MG63 (cell line): ENCODE measurements around the gene GKN1. TPM values are rescaled to one million over a fixed set of nuclear protein-coding genes. Genes with fewer than 3 reads are reported as not detected.
A peak's percentile ranks its signal among the peaks of the same experiment; 100 is the strongest.
"Not testable (repeated sequence)": the region's sequence is repeated elsewhere in the genome, so short reads cannot be mapped to it uniquely, and the experiment has no call there.

Experiments
- DNase-seq: peaks from one replicate; pipeline ENCODE4 v3.0.0-alpha.2; 2020
- H3K27me3 ChIP-seq: fragments of 250-450 bp; sonication (Bioruptor Pico); 2 replicates; pipeline ENCODE4 v1.5.1; 2020; ENCODE audit warnings: mild to moderate bottlenecking, moderate library complexity
- H3K36me3 ChIP-seq: fragments of 250-450 bp; sonication (Bioruptor Pico); 2 replicates; pipeline ENCODE4 v1.5.1; 2020; ENCODE audit warnings: mild to moderate bottlenecking, moderate library complexity
- H3K4me3 ChIP-seq: fragments of 250-450 bp; sonication (Bioruptor Pico); 2 replicates; pipeline ENCODE4 v1.5.1; 2020; ENCODE audit warnings: mild to moderate bottlenecking, moderate library complexity
- H3K9me3 ChIP-seq: fragments of 250-450 bp; sonication (Bioruptor Pico); 2 replicates; pipeline ENCODE4 v1.5.1; 2020; ENCODE audit warnings: mild to moderate bottlenecking, moderate library complexity
- total RNA-seq: library from RNA; depleted of rRNA; stranded (reverse); fragments of >200 nt; shearing (Covaris generic); gene quantifications from 2 replicates; pipeline ENCODE4 v1.2.3, GENCODE V29; 2014; ENCODE audit warnings: low replicate concordance

Gene GKN1
- total RNA-seq, 1 experiment from 2014 or later, result not detected

DNA sequence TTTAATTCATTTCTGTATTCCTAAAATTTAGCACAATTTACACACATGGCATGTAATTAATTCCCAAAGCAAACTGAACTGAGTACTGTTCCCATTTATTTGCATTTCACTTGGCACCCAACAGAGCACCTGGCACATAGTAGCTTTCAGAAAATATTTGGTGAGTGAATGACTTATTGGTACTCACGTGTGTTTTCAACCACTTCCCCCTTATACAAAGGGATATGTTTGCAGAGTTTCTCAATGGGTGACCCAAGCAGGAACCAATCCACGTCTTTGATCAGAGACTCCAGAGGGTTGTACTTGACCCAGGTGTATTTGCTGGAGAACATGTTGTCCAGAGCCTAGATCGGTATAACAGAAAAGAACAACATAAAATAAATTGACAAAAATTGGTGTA, 28.3 kb upstream of the GKN1 start:
- Histone ChIP-seq H3K27me3 (no peaks in the 10 kb centered on the region), H3K9me3 (peaks cover 4% of the 10 kb centered on the region; the same call in 1 of the 2 replicates), H3K36me3 (no peaks in the 10 kb centered on the region), H3K4me3 (no peak overlapping the region)
- no peak for DNase-seq

DNA sequence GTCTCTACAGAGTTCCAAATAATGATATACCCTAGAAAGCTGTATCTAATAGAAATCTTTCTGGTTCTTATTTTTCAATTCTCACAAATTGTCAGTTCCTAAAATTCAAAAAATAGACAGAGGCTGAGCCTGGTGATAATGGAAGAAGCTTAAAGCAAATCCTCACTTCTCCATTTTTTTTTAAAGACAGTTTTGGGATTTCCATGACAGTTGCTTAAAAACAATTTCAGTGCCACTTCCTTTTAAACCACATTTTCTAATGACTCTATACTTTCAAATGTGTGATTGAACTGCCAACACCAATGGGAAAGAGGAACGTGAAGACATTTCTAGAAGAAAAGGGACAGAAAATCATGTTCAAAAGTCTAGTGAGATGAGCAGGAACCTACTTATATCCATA, 25.7 kb upstream of the GKN1 start:
- Histone ChIP-seq H3K36me3 (no peaks in the 10 kb centered on the region), H3K4me3 (no peak overlapping the region), H3K9me3 (no peaks in the 10 kb centered on the region), H3K27me3 (no peaks in the 10 kb centered on the region)
- DNase-seq, result no peak

DNA sequence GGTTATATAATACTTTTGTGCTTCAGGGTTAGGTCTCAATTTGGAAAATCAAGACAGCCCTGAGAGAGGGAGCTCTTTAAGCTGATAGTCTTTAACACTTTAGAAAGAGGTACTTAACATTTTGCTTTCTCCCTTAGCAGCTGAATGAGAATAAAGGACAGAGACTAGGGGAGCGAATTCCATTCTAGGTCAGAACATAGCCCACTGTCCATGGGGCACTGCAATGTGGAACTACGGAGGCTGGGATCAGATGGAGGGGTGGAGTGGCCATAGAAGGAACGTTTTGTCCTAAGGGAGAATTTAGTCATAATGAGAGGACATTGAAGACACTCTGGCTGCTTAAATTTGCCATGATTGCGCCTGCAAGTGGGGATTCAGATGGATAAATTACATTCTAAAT, 22.5 kb upstream of the GKN1 start:
- H3K9me3 ChIP-seq, result no peaks in the 10 kb centered on the region
- H3K4me3 ChIP-seq, result no peak overlapping the region
- DNase-seq, result no peak
- no peaks in the 10 kb centered on the region for H3K27me3 ChIP-seq
- no peaks in the 10 kb centered on the region for H3K36me3 ChIP-seq

DNA sequence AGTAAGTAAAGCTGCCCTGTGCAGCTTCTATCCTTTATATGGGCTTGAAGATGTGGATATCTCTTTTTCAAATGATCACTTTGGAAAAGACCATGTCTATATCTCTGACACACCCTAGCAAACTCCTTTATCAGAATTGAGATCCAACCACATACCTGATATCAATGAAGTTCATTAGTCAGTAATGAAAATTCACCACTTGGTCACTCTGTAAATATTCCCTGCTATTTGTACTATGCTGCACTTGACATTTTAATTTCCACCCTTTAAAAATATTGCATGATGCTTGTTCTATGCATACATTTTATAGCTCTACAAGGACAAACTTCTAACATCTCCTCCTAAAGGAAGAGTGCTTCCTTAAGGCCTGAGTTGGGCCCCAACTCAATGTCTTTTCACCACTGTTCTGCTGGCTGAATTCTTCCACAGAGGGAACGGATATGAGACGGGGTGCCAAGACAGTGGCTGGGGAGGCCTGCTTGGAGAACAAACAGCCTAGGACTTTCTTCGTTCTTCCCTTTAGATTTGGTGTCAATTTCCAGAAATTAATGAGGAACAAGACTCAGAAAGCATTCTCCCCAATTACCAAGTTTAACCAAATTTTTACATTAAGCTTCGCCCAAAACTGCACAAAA, 21.4 kb upstream of the GKN1 start, which contains the start of gene GKN2:
TSS of gene GKN2 (minus strand) at position 7 of the 635 bp plus-strand sequence. CDS start 32 bp downstream, outside the sequence.
- no peaks in the 10 kb centered on the region for H3K9me3 ChIP-seq
- no peak within 1 kb of the TSS for H3K4me3 ChIP-seq
- no peaks in the 10 kb centered on the region for H3K27me3 ChIP-seq
- no peak for DNase-seq
- no peaks in the 10 kb centered on the region for H3K36me3 ChIP-seq

DNA sequence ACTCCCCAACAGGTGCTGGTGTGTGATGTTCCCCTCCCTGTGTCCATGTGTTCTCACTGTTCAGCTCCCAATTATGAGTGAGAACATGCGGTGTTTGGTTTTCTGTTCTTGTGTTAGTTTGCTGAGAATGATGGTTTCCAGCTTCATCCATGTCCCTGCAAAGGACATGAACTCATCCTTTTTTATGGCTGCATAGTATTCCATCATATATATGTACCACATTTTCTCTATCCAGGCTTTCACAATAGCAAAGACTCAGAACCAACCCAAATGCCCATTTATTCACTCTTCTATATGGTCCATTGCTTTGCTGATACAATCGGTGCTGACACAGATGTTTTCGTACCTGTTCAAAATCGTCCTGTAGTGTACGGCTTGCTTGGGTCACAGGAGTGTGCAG, 19.0 kb upstream of the GKN1 start:
- not testable (repeated sequence) for H3K4me3 ChIP-seq, H3K36me3 ChIP-seq, H3K9me3 ChIP-seq, DNase-seq, H3K27me3 ChIP-seq

DNA sequence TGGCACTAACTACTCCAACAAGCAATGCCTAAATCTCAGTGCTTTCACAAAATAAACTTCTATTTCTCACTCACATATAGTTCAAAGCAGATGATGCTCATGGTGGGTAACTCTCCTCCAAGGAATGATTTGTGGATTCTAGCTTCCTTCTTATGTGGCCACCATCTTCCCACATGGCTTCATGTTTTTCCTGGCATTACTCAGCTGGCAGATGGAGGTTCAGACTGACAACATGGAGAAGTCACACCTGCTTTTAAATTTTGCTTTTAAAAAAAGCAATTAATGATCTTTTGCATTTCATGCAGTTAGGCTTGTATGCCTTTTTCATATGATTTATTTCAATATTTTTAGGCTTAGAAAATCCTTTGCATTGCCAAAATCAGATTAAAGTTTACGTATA, 15.4 kb upstream of the GKN1 start:
- DNase-seq, result no peak
- Histone ChIP-seq H3K9me3 (peaks cover 4% of the 10 kb centered on the region; the same call in 1 of the 2 replicates), H3K4me3 (no peak overlapping the region), H3K27me3 (no peaks in the 10 kb centered on the region), H3K36me3 (no peaks in the 10 kb centered on the region)

DNA sequence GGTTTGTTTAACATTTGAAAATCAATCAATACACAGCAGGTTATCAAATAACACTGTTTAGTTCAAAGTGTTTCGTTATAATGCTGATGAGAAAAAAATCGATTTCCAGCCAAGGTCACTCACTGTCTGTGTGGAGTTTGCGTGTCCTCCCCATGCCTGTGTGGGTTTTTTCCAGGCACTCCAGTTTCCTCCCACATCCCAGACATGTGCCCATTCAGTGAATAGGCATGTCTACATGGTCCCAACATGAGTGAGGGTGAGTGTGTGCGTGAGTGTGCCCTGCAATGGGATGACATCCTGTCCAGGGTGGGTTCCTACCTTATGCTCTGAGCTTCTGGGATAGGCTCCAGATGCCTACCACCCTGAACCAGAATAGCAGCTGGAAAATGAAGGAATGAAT, 13.1 kb upstream of the GKN1 start:
- Histone ChIP-seq H3K27me3 (no peaks in the 10 kb centered on the region), H3K4me3 (no peak overlapping the region), H3K9me3 (peaks cover 5% of the 10 kb centered on the region; the same call in 1 of the 2 replicates), H3K36me3 (no peaks in the 10 kb centered on the region)
- no peak for DNase-seq

DNA sequence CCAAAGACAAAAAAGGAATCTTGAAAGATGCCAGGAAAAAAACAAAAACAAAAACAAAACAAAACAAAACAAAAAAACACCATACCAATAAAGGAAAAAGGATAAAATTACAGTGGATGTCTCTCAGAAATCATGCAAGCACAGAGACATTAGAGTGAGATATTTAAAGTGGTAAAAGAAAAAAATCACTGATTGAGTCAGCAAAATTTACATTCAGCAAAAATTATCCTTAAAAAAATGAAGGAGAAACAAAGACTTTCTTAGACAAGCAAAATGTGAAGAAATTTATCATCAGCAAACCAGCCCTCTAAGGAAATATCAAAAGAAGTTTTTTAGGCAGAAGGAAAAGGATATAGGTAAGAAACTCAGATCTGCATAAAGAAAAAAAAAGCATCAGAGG, 10.2 kb upstream of the GKN1 start:
- DNase-seq, result no peak
- Histone ChIP-seq H3K27me3 (no peaks in the 10 kb centered on the region), H3K9me3 (peaks cover 5% of the 10 kb centered on the region; the same call in 1 of the 2 replicates), H3K4me3 (no peak overlapping the region), H3K36me3 (no peaks in the 10 kb centered on the region)

DNA sequence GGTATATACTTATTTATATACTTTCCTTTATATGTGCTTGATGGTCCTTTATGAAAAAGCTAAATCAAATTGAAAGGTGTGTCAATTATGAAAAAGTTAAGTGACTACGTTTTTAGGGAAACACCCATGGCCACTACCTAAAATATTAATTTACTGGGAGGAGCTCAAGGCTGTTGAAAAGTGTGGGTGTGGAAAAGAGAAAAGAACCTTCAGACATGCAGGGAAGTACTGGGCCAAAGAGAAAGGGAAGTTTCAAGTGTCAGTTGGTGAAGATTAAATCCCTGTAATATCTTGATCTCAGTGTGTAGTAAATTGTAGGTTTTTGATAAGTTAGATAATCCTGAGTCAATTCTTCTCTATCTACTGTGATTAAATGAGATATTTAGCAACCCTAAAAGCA, 6.2 kb upstream of the GKN1 start:
- no peak overlapping the region for H3K4me3 ChIP-seq
- peaks cover 5% of the 10 kb centered on the region; the same call in 1 of the 2 replicates for H3K9me3 ChIP-seq

DNA sequence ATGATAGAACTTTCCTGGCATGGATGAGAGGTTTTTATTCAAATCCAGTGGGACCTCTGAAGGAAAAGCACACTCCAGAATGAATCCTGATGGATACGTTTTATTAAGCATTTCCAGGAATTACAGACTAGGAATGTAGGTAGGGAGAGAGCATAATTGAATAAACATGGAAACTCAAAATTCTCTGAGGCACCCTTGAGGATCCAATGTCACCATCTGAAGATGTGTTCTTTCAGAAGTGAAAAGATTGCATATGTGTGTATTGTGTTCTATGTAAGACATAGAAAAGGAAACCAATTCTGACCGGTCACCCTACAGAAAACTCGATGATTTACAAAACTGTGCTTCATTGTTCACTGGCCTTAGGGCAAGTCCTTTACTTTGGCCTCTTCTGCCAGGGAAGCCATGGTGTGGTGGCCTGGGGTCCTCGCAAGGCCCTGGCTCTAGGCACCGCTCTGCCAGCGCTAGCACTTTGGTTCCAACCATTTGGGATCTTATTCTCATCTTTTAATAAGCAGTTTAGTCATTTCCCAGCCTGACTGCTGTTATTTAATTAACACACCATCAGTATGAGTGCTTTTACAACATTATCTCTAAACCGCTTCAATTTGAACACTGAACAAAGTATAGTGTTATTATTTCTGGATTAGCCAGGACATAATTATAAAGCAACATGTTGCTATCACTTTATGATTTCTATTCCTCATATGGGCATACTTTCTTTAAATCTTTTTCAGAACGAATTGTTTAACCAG, 4.5 kb upstream of the GKN1 start:
- DNase-seq, result no peak
- H3K9me3 ChIP-seq, result no peaks in the 10 kb centered on the region
- no peaks in the 10 kb centered on the region for H3K27me3 ChIP-seq
- H3K4me3 ChIP-seq, result no peak overlapping the region
- H3K36me3 ChIP-seq, result no peaks in the 10 kb centered on the region

More for the DNA sequence above, 6.2 kb upstream of the GKN1 start:
- Histone ChIP-seq H3K27me3 (no peaks in the 10 kb centered on the region), H3K36me3 (no peaks in the 10 kb centered on the region)
- DNase-seq, result no peak

DNA sequence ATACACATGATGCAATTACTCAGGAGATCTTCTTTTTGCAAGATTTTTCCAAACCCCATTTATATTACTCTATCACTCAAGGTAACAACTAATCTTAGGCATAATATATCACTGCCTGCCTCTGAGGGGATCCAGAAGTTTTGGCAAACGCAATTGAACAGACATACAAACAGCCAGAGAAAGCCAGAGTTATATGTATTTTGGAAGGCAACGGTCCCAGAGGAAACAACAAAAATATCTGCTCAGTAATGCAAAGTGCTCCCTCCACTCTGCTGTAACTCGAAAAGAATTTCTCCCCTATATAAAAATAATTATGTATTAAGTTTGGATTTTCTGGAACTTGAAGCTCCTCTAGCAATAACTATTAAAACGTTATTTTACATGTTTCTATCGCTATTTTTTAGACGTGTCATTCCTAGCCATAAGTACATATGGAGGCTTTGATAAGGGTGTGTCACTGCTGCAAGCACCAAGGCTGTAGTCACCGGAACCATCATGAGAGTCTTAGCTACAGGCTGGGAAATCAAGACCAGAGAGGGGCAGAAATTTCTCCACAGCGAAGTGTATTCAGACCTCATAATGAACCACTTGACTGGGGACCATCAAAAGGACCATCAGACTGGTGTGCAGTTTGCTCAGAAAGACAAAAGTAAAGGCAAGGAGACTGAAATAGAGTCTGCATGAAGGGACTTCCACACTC, 3.7 kb upstream of the GKN1 start:
- Histone ChIP-seq H3K27me3 (no peaks in the 10 kb centered on the region), H3K9me3 (no peaks in the 10 kb centered on the region), H3K4me3 (no peak overlapping the region), H3K36me3 (no peaks in the 10 kb centered on the region)
- no peak for DNase-seq

DNA sequence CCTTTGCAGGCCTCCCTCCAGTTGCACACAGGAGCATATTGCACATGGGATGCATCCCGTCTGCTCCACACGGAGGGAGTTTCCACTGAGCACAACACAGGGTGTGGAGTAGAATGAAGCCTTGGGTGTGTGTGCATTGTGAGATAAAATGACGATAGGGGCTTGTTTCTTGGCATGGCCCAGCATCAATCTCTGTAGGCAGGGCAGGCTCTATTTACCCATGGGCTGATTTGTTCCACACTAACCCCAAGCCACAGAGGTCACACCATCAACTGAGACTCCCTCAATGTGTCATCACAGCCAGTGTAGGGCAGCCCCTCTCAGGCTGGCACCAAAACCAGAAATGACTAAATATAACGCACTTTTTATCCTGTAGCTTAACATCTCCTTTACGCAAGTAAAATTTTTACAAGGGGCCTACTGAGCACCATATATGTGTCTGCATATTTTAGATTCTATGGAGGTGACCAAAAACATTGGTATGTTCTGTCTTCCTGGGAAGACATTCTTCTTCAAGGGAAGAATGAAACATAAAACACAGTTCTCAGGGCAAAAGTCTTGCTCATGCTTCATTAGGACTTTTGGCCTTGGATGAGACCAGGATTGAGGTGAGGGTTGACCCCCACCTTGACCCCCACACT, 2.7 kb upstream of the GKN1 start:
- H3K36me3 ChIP-seq, result no peaks in the 10 kb centered on the region
- DNase-seq, result peak; percentile 91
- H3K4me3 ChIP-seq, result no peak overlapping the region
- H3K27me3 ChIP-seq, result no peaks in the 10 kb centered on the region
- H3K9me3 ChIP-seq, result no peaks in the 10 kb centered on the region

DNA sequence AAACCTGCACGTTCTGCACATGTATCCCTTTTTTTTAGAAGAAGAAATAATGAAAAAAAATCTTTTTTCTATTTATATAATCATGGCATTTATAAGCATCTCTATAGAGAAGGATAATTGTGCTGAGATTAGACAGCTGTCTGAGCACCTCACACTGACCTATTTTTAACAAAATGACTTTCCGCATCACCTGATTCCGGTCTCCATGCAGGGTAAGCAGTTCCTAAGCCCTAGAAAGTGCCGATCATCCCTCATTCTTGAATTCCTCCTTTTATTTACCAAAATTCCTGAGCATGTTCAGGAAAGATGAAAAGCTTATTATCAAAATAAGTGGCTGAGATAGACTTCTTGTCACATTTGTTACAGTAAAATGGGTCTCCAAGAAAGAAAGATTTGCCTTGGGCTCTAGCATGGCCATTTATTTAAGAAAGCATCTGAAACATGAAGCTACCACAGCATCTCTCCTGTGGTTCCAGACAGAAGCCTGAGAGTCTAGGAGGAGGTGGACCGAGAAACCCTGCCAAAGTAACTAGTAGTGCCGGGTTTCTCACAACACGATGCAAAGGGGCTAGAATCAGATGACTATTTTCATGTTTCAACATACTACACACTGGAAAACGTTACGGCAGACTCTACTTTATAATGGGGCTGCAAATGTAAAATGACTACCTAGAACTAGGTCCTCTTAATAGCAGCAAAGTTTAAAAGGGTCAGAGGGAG, 670 bp downstream of the GKN1 start:
- no peak overlapping the region for H3K4me3 ChIP-seq
- DNase-seq, result no peak
- H3K27me3 ChIP-seq, result no peaks in the 10 kb centered on the region
- H3K9me3 ChIP-seq, result no peaks in the 10 kb centered on the region
- H3K36me3 ChIP-seq, result no peaks in the 10 kb centered on the region

DNA sequence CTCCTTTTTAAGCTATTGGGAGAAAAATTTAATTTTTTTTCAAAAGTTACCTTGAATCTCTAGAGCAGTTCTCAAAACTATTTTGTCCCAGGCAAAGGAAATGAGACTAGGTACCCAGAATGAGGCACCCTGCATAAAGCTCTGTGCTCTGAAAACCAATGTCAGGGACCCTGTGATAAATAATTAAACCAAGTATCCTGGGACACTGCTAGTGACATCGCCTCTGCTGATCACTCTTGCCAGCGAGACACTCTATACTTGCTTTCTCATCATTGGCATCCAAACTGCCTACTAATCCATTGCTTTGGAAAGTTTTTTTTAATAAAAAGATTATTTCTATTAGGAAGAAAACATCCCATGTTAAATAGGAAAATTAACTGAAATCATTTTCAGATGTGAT, 1.4 kb downstream of the GKN1 start:
- no peaks in the 10 kb centered on the region for H3K36me3 ChIP-seq
- no peak overlapping the region for H3K4me3 ChIP-seq
- no peaks in the 10 kb centered on the region for H3K27me3 ChIP-seq
- no peak for DNase-seq
- H3K9me3 ChIP-seq, result no peaks in the 10 kb centered on the region

DNA sequence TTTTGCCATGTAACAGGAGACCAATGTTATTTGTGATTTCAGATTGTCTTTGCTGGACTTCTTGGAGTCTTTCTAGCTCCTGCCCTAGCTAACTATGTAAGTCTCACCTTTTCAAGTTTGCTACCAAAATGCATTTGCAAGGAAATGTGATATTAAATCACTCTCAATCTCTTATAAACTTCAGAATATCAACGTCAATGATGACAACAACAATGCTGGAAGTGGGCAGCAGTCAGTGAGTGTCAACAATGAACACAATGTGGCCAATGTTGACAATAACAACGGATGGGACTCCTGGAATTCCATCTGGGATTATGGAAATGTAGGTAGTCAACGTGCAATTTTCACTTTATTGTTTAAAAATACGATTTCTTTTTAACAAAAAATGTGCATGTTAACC, 3.0 kb downstream of the GKN1 start:
- DNase-seq, result no peak
- Histone ChIP-seq H3K9me3 (no peaks in the 10 kb centered on the region), H3K27me3 (no peaks in the 10 kb centered on the region), H3K4me3 (no peak overlapping the region), H3K36me3 (no peaks in the 10 kb centered on the region)

DNA sequence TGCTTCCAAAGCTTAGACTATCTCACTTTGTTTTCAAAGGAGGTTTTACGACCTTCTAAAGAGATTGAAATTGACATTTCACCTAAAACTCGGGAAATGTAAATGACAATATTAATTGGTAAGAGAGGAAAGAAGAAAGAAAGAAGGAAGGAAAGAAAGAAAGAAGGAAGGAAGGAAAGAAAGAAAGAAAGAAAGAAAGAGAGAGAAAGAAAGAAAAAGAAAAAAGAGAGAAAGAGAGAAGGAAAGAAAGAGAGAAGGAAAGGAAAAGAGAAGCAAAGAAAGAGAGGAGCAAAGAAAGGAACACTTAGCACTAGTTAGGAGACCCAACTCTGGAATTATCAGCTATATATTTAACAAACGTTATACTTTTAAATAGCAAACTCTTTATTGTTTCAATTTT, 3.7 kb downstream of the GKN1 start:
- H3K27me3 ChIP-seq, result no peaks in the 10 kb centered on the region
- no peak for DNase-seq

More for the DNA sequence above, 3.7 kb downstream of the GKN1 start:
- no peaks in the 10 kb centered on the region for H3K9me3 ChIP-seq
- H3K4me3 ChIP-seq, result no peak overlapping the region
- H3K36me3 ChIP-seq, result no peaks in the 10 kb centered on the region
